SK-MEL-5 (cell line): ENCODE data around the gene SMCHD1. TPM values are rescaled to one million over a fixed set of nuclear protein-coding genes. Genes with fewer than 3 reads are reported as not detected.

Experiments used
- small RNA-seq, 2 experiments: library from RNA; depleted of rRNA; stranded (forward); fragments of <200 nt; gene quantifications; one replicate each; pipeline ENCODE3, GENCODE V24; 2014
- total RNA-seq: library from RNA; depleted of rRNA; stranded (reverse); fragments of >200 nt; shearing (Covaris generic); gene quantifications from 2 replicates; pipeline ENCODE4 v1.2.3, GENCODE V29; 2014; rRNA removed

SMCHD1 gene
- total RNA-seq, 1 experiment from 2014 or later, result 40.3 TPM

Small RNA genes lying within 50 kb of the gene (small RNA-seq; reads per million reads assigned to genes)
- 0 reads per million in 2 experiments for gene RF00019
- 0 reads per million in 2 experiments for gene RNU6-340P

Other genes with a start within 250 kb of the SMCHD1 start
- 5.3 and 7.4 TPM in 2 replicates for gene METTL4, start 84.2 kb upstream of the SMCHD1 start, total RNA-seq
- gene NDC80, start 84.2 kb upstream of the SMCHD1 start, total RNA-seq, result 27.7 and 28.5 TPM in 2 replicates
- gene EMILIN2, start 191.3 kb downstream of the SMCHD1 start, total RNA-seq, result 16.4 and 17.7 TPM in 2 replicates